GM10847 (cell line): Measurements from ENCODE around the gene PALM.

ENCODE experiments used
- POLR2A ChIP-seq: IDR thresholded peaks from 2 replicates; pipeline ENCODE4 v1.6.1; 2011; ENCODE audit not compliant: insufficient read length; ENCODE audit errors: extremely low read depth

Gene PALM, protein sequence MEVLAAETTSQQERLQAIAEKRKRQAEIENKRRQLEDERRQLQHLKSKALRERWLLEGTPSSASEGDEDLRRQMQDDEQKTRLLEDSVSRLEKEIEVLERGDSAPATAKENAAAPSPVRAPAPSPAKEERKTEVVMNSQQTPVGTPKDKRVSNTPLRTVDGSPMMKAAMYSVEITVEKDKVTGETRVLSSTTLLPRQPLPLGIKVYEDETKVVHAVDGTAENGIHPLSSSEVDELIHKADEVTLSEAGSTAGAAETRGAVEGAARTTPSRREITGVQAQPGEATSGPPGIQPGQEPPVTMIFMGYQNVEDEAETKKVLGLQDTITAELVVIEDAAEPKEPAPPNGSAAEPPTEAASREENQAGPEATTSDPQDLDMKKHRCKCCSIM

GRCh38 chr19:708154-709143 lies at the start of gene PALM:
TSS of gene PALM (plus strand) at chr19:708935. CDS start at chr19:709147, 212 bp downstream.
- no peak for TF ChIP-seq POLR2A

GRCh38 chr19:660793-661426 lies 47.8 kb upstream of the PALM start:
- no peak for TF ChIP-seq POLR2A

DNA sequence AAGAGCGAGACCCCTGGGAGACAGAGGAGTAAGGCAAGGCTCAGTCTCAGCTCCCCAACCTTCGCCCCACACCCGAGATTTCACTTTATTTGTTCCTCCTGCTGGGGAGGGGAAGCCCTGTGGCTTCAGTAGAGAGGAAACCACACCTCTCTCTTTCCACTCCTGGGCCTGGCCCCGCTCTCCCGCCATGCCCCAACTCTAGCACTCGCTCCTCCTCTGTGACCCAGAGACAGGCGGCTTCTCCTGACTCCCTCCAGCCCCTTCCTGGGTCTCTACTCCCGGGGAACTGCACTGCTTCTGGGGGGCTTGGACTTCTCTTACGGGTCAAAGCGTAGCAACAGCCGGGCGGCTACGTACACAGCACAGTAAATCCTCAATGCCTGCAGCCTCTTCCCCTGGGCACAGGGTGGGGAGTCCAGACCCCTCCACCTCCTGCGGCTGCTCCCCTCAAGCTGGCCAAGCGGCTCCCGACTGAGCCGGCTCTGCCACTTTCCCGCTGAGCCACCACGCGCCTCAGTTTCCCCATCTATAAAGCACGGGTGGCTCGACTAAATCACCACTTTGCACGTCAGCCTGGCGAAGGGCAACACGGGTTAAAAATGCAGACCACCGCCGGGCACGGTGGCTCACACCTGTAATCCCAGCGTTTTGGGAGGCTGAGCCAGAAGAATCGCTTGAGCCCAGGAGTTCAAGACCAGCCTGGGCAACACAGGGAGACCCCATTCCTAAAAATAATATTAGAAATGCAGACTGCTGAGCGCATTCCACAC lies 47.1 kb upstream of the PALM start:
- TF ChIP-seq POLR2A, result no peak

GRCh38 chr19:662207-662961 lies 46.4 kb upstream of the PALM start:
- no peak for TF ChIP-seq POLR2A

- peak; percentile 81 for TF ChIP-seq POLR2A
Measured at GRCh38 chr19:662962-663681, 45.6 kb upstream of the PALM start, which contains the start of gene RNF126. TSS of gene RNF126 (minus strand) at chr19:663214. CDS start at chr19:663121, 93 bp downstream.

GRCh38 chr19:663682-664117 lies 45.0 kb upstream of the PALM start:
- no peak for TF ChIP-seq POLR2A

DNA sequence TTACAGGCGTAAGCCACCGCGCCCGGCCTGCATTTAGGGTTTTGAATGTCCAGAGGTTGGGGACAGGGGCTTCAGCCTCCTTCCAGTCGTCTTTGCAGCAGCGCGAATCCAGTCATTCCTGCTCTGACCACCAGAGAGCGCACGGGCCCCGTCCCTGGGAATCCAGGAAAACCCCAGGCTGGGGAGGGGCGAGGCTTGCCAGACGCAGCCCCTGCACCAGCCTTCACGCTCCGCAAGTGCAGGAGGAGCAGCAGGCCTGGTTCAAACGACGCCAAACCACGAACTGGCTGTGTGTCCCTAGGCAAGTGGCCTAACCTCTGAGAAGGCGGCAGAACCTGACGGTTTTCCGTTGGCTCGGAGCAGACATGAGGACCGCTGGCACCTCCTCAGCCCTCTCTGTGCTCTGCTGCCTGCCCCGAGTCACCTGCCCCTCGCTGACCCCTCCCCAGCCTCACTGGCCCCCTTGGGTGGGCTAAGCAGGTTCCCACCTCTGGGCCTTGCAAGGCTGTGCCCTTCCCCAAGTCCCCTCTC lies 43.8 kb upstream of the PALM start:
- no peak for TF ChIP-seq POLR2A

GRCh38 chr19:670609-671075 lies 38.1 kb upstream of the PALM start:
- no peak for TF ChIP-seq POLR2A

GRCh38 chr19:674282-675151 lies 34.2 kb upstream of the PALM start:
- no peak for TF ChIP-seq POLR2A

DNA sequence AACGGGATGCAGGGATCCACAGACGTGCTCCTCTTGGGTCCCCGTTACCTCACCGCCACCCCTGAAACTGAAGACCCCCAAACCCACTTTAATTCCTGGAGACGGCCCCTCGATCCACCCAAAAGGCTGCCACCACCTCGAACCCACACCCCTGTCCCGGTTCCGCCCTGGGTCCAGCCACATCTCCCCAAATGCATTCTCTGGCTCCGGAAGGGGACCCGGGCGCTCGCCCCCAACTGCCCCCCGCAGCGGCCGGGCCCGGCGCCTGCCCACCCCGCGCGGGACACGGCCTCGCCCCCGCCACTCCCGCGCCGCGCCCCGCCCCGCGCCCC lies 32.8 kb upstream of the PALM start:
- no peak for TF ChIP-seq POLR2A

GRCh38 chr19:676339-677105 lies 32.2 kb upstream of the PALM start, which contains the start of gene FSTL3:
TSS of gene FSTL3 (plus strand) at chr19:676392. CDS start at chr19:676424, 32 bp downstream.
- no peak for TF ChIP-seq POLR2A
